NCI-H1436 (cell line): ENCODE data around the gene MAGI2.

Experiments
- DNase-seq: peaks from one replicate; lab custom pipeline; 2025; lab: John Stamatoyannopoulos, UW

MAGI2 gene

DNA sequence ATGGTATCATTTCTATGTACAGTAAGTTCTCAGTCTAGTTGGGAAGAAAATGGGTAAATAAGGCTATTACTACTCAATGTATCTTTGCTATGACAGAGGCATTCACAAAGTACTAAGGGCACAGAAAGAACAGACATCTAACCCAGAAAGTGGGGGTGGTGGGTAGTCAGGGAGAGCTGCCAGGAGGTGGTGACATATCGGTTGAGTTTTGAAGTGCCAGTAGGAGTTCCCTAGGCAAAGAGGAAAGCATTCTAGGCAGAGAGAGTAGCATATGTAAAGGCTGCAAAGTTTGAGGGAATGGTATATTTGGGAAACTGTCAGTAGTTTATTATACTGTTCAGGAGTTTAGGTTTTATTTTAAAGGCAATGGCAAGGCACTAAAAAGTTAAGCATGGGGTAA is 1372.1 kb downstream of the MAGI2 start:
- DNase-seq = no peak

DNA sequence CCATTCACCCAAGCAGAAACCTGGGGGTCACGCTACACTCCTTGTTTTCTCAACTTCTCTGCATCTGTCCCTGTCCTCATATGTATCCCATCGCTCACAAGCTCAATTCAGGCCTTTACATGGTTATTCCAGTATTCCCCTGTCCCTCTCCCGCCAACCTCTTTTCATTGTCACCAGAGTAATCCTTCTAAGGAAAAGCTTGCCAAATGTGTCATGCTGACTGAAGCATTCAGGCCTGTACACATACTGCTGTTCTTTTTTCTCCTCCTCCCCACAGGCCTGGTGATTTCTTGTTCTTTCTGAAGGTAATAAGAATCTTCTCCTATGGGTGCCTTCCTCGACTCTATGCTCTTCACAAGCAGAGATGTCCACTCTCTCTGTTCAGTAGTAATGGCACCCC is 1372.7 kb downstream of the MAGI2 start:
- DNase-seq = no peak

DNA sequence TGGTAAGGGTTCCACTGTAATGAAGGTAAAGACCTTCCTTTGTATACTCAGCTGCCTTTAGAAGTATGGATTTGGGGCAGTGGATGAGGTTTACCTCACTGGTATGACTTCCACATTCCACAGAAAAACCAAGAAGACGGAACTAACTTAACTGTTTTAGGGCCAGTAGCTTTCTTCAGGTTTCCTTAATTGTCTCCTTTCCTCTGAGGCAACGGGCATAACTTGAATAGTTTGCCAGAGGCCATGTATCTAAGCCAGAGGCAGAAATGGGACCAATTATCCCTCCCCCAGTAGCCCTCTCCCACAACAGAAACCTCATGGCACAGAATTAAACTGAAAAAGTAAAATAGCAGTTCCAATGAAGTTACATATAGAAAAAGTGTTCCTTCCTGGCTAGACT is 1373.2 kb downstream of the MAGI2 start:
- DNase-seq = no peak

DNA sequence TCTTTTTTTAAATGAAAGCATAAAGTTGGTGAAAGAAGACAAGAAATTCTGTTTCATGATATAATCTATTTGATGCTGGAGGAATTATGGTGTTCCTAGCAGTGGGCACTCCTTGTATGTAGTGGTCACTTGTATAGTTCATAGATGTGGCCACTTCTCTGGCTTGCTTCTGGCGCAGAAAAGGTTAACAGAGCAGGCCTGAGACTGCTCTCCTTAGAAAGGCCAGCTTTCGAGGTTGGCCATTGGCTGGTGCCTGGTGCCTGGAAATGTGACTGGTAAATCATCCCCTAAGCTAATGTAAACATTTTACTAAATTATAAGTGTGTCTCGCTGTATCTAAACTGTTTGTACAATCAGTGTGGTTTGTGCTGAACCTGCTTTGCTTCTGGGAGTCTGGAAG is 1378.8 kb downstream of the MAGI2 start:
- DNase-seq = no peak

DNA sequence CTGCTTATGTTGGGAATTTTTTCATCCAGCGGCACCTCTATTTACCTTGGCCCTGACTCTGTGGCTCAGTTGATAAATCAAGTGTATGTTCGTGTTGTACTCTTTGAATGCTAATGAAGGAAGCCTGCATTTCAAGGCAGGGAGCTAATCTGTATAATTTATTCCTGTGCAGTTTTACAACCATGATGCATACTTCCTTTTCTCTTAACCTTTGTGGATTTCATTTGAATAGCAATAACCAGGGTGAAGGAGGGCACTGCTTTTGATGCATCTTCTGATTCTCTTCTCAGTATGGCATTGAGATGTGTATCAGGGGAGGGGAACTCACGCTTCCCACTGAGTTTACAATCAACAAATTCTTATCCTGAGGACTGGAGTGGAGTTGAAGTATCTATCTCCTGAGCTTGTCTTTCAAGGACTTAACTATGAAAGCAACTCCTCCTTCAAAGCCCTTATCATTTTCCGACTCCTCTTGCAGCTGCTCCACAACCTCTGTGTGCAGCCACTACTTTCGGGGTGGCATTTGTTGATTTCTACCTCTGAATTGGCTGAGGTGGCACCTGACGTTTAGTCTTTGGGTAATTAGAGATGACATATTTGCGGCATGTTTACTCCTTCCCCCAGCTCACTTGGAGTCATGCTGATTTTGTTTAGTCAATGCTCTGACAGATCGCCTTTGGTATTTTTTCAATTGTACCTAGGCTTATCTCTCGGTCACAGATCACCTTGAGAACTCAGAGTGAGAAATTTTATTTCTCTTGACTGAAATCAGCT is 1379.7 kb downstream of the MAGI2 start:
- no peak for DNase-seq

DNA sequence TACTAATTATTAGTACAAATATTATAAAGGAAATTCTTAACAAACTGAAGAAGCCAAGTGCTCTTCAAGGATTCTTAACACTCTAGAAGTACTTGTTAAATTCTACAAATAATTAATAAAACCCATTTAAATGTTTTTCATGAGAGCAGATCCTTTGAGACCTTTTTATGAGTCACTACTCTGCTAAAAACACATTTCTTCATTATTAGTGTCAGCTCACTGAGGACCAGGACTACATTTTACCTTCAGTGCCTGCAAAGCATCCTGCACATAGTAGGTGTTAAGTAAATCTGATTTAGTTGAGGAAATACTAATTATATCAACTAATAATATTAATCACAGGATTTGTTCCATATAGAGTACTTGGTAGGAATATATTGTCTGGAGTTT is 1381.3 kb downstream of the MAGI2 start:
- DNase-seq = no peak

DNA sequence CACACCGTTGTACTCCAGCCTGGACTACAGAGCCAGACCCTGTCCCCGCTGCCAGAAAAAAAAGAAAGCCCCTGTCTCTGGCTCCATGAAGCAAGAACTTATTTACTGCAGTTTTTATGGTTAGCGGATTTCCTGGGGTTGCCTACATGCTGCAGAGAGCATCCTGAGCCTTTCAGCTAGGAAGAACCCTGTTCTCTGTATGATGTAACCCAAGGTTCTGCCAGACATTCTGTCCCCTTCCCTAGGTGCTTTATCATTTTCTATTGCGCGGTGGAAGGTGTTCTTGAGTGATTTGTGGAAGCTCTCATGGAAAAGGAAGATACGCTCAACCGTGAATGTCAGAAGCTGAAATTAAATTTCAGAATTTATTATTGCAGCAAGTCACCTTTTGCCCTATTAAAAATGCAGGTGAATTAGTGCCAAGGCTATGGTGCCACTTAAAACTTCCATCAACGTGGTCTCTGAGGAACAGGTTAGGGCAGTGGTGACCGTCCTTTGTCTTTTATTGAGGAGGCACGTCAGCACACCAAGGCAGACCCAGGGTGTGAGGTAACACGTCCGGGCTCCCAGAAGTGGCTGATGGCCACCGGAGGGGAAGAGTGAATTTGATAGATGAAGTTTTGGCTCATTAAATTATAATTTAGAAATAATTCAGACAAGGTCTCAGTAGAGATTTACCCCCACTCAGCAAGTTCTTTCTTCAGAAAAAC is 1381.8 kb downstream of the MAGI2 start:
- no peak for DNase-seq

DNA sequence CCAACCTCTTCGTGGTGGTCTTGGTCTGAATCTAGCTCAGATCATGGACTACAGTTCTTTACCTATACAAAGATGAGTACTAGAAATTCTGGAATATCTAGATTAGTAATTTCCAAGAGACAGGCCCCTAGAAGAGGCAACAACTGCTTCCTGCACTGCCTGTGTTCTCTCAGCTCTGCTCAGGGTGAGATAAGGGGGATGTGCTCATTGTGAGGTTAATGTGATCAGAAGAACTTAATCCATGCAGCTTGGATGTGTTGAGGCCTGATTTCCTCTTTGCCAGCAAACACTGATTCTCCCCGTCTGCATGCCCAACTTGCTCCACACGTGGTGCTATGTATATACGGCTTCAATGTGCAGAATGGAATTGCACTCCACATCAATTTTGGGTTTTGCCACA is 1386.9 kb downstream of the MAGI2 start:
- no peak for DNase-seq

DNA sequence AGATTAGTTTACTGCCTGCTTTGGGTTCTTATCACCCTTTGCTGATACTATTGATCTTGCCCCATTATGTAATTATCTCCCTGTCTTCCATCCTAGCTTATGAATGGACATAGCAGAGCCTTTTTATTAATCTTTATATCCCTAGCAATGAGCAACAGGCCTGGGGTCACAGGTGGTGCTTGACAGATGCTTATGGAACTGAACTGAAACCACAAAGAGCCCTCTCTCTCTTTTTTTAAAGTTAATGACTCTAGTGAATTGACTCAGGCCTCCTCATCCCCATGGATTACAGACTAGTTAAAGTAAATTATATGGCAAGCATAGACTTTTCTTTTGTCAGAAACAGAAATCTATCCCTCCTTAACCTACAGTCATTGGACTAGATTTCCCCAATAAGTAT is 1389.7 kb downstream of the MAGI2 start:
- DNase-seq = no peak

DNA sequence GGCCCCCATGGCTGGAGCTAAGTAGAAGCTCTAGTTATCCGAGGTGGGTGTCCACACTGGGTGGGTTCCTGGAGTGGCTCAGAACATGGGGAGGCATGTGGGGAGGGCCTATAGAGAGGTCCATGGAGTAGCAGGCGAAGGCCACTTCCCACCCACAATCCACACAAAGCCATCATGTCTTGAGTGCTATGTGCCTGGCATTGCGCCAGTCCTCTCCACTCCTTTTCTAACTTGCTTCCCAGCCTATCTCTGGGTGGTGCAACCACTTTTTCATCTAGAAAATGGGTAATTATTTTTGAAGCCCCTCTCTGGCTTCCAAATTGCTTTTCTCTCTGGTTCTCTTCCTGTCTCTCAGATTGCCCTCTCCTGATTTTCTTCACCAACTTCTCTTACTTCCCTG is 1391.3 kb downstream of the MAGI2 start:
- DNase-seq = no peak

DNA sequence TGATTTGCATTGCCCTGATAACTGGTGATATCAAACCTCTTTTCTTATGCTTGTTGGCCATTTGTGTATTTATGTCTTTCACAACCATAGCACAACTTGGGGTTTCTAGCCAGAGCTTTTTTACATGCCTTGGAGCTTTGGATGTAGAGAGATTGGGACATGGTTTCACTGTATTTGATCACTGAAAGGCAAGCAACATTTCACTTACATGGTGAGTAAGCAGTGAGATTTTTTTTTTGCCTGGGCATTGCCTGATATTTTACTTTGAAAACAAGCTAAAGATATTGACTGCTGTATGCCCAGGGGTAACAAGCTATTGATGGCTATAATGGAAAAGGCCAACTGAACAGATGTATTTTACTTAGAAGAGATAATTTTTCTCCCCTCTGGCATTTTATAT is 1395.9 kb downstream of the MAGI2 start:
- no peak for DNase-seq

DNA sequence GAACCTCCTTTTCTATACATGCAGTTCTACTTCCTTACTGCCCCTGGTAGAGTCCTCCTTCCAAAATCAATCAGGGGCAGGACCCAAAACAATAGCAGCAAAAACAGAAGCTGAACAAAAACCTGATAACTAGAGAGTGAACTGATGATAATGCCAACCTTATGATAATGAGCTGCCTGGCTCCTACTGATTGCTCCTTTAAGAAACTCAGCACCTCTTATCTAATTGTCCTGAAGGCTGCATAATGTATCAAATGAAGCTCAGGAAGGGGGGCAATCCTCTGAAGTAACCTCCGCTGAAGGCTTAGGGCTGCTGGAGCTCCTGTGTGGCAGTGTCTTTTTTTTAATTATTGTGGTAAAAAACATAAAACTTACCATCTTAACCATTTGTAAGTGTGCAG is 1397.9 kb downstream of the MAGI2 start:
- no peak for DNase-seq

DNA sequence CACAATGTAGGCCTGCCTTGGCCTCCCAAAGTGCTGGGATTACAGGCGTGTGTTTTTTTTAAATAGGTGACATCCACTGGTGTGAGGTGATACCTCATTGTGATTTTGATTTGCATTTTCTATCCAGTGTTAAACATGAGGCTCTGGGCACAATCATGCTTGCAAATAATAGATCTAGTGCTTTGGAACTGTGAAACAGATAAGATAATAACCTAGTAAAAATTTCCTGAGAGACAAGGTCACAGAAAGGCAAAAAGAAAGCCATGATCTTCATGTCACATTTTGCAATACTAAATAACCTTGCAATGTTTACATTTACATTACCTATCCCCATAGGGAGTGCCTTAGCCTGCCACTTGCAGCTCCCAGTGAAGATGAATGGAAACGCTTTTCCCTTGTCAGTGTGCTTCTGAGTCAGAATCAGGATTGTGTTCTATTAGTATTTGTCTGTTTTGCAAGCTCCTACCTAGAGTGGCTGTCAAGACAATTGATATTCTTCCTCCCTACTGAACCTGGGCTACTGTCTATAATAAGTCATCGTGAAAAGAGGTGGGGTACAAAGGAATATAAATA is 1398.4 kb downstream of the MAGI2 start:
- DNase-seq = no peak

DNA sequence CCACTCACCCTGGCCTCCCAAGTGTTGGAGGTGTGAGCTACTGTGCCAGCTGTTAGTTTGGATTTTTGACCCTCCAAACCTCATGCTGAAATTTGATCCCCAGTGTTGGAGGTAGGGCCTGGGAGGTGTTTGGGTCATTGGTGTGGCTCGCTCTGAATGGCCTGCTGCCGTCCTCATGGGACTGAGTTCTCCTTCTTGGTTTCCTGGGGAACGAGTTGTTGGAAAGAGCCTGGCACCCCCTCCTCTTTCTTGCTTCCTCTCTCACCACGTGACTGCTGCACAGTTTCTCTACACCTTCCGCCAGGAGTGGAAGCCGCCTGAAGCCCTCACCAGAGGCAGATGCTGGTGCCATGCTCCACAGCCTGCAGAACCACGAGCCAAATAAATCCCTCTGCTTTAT is 1401.4 kb downstream of the MAGI2 start:
- DNase-seq = no peak

DNA sequence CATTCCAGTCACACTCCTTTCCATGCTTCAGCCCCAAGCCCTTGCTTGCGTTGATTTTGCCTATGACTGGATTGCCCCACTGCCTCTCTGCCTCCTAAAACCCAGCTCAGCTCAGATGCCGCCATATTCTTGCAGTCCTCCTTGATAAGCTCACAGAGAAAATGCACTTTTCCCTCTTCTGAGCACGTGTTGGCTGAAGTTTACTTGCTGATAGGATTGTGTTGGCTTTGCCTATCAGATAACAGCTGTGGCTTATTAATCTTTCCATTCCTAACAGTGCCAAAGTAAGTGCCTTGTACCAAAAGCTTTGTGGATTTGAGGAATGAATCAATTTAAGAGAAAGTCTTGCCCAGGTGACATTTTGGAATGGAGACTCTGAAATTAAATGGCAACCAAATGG is 1405.7 kb downstream of the MAGI2 start:
- no peak for DNase-seq

DNA sequence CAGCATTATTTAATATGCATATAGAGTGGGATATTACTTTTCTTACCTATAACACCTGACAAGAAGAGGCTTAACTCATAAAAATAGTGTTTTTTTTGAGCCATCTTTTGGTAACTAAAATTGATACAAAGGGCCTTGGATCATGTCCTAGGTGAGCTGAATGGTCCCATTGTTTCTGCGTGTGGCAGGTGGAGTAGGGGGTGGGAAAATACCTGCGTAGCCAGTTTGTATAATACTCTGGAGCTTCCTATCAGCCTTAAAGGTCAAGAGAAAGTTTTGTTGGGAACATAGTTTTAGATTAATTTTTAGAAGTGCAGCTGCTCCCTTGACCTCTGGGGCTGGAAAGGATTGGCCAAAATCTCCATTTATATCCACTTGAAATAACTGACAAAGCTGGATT is 1410.3 kb downstream of the MAGI2 start:
- no peak for DNase-seq

DNA sequence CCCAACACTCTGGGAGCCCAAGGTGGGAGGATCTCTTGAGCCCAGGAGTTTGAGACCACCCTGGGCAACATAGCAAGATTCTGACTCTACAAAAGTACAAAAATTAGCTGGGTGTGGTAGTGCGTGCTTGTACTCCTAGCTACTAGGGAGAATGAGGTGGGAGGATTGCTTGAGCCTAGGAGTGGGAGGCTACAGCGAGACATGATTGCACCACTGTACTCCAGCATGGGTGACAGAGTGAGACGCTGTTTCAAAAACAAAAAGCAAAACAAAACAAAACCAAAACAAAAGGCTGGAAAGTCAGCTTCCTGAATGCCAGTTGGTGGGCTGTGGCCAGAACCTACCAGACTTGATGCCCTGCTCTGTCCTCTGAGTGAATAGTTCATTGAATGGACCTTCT is 1412.0 kb downstream of the MAGI2 start:
- DNase-seq = no peak

DNA sequence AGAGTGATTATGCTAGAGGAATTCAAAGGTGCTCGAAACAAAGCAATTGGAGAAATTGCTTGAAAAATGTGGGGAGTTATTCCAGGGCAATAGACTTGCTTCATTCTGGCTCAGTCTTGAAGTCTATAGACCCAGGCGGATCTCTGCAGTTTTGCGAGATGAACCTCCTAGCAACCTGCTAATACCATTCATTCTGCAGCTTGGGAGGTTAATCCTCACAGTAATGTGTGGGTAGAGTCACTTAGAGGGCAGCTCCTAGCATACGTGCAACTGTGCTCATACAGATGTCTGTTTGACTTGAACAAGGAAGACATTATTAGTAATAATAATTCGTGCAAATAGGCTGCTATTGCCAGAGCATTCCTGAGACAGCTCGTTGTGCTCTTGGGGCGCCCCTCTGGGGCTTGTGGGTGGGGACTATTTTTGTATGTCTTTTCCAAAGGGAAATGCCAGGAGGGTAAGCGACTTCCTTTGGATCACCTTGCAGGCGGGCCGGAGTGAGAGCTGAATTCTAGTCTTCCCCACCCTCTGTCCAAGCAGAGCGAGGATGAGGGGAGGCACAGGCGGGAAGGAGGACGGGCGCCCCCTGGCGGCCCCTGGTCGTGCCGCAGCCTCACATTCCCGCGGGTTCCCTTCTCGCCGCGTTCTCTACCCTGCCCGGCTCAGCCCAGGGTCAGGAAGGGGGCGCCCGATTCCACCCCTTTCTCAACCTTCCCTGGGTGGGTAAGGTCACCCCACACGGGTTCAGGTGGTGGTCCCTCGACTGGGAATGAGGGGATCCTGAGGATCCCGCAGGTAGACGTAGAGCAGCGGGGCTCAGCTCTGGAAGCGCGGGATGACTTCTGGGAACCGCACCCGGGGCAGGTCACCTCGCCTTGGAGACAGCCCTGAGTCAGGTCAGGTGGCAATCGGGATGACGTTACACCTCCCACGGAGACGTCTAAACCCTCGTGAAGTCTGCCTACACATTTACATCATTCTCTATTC is 1413.4 kb downstream of the MAGI2 start:
- DNase-seq = no peak

DNA sequence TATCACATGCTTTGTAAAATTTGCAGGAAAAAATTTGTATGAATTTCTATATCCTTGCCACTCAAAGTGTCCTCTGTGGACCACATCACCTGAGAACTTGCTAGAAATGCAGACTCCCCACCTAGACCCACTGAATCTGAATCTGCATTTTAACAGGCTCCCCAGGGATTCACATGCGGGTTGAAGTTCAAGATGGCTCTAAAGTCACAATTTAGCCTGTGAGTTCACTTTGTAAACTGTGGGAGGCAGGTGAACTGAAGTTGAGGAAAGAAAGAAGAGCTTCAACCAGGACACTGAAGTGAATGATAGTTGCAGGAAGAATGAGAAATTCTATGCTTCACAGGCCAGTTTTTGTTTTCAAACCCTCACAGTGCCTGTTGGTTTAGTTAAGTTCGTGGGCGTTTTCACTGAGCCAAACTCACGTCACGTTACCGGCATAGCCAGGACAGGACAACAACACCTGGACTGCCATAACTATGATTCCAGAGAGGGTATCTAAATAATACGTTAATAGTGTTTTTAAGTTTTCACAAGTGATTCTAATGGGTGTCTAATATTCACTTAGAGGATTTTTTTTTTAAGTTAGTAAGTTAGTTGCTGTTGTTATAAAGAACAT is 1414.9 kb downstream of the MAGI2 start:
- no peak for DNase-seq

DNA sequence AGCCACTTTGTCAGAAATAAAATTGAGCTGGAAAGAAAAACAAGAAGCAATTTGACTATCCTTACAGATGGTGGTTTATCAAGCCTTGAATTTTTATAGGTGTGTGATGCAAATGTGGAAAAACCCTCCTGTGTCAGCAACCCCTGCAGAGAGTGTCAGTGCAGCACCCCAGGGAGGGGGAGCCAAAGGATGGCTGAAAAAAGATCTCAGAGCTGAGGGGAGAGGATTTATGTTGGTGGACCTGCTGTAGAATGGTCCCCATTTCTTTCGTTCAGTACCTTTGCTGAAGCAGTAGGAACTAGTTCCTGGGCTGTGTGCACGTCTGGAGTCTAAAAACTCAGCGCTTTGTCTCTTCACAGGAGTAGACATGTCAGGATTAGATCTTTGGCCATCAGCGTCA is 1415.9 kb downstream of the MAGI2 start:
- DNase-seq = no peak

DNA sequence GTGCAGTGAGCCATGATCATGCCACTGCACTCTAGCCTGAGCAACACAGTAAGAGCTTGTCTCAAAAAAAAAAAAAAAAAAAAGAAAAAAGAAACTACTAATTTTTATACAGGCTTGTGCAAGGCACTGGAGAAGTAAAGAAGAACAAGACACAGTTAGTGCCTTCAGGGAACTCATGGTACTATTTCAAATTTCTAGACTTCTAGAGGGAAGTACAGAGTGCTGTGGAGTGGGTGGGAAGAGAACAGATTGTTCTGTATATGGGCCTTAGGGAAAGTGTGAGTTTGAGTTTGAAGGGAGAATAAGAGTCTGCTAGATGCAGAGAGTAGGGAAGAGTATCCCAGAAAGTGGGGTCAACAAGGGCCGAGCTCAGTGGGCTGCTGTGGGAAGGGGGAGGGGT is 1420.1 kb downstream of the MAGI2 start:
- DNase-seq = no peak

DNA sequence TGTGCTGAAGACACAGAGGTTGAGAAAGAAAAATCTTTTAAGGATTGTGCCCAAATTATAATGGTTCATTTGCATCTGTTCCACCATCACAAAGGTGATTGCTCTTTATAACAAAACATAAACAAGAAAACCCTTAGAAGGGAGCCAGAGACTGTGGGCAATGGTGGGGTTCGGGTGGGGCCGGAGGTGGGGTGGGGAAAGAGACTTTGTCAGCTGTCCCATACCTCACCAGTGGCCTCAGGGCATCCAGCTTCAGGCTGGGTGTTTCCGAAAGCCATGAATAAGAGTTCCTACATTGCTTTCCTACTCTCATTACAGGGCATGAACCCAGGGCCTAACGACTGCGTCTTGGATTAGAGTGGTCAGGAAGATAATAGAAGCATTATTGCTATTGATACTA is 1427.0 kb downstream of the MAGI2 start:
- no peak for DNase-seq
